ENCODE results near the gene SMC1B. TPM values are rescaled to one million over a fixed set of nuclear protein-coding genes. Genes with fewer than 3 reads are reported as not detected.
"Not testable (repeated sequence)": the region's sequence is repeated elsewhere in the genome, so short reads cannot be mapped to it uniquely, and the experiment has no call there.

Gene SMC1B
- polyA plus RNA-seq, 4 donors: 0.04 to 0.35 TPM; not detected in 2

DNA sequence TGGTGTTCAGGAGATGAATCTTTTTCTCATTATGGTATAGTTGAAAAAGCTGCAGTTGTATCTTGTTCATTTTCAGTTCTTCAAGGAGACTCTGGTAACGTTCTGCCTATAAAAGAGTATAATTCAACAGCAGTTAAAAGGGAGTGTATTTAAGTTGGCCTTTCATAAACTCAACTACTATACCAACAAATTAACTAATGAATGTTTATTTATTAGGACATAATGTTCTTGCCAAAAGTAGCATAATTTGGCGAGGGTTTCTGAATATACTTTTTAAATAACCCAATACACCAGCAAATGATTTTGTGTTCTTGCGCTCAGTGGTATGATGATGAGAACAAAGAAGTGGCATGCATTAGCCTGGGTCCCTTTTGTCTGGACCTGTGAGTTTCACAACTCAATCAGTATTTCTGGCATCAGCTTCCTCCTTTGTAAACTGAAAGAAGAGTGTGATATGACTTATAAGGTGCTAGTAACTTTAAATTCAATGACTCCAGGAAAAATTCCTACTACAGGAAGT lies 10.9 kb downstream of the SMC1B start:
- no peak overlapping the region for H3K4me3 ChIP-seq (ENCODE audit: low read depth in 1 of 3, low read length in 3 of 3)
- H3K27me3 ChIP-seq (ENCODE audit: control insufficient read depth in 3 of 3, insufficient read depth in 3 of 3, low read length in 3 of 3): no peaks in the 10 kb centered on the region
- H3K27ac ChIP-seq (ENCODE audit: low read depth in 1 of 3, low read length in 2 of 3): no peak overlapping the region
- no peaks in the 10 kb centered on the region for H3K36me3 ChIP-seq (ENCODE audit: control insufficient read depth in 3 of 3, insufficient read depth in 2 of 3, low read depth in 1 of 3, low read length in 3 of 3)
- peaks cover 0 to 1% (median 1%) of the 10 kb centered on the region in 3 donors for H3K4me1 ChIP-seq (ENCODE audit: control insufficient read depth in 3 of 3, insufficient read depth in 2 of 3, low read depth in 1 of 3, low read length in 2 of 3)
- no peak for FAIRE-seq
- DNase-seq: no peak
- WGBS, 3 donors: 71 to 74% (median 71%) methylated on average over 3 of the region's 3 CpGs
- peaks cover 0 to 4% of the 10 kb centered on the region in 2 donors for H3K9me3 ChIP-seq (ENCODE audit: control insufficient read depth in 2 of 2, insufficient read depth in 1 of 2, low read depth in 1 of 2, low read length in 1 of 2)

DNA sequence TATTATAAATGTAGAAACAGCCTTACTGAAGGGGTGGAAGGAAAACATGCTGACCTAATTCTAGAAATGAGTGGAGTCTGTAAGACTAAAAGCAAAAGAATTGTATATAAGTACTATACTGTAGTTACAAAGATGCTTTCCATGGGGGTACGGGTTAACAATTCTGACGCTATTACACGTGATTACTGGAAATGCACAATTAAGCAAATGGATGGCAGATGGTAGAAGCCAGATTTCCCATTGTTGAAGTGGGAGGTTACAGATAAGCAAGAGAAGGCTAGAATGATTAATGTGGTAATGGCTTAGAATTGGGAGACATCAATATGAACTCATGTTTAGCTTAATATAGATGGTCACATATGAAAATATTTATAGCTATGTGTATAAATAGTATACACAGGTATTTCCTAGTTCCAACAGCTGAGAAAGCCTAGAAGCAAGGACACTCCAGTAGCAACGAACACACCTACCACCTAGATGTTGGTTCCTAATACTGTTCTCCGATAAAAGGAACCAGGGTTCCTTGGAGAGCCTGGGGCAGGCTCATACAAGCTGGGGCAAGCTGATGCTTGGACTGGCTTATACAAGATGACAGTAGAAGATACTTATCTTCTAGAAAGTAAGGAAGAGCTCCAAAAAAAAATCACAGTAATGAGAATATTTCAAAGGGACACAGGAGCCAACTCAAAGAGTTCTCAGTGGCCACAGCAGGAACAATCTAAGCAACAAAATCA lies 13.5 kb downstream of the SMC1B start:
- Histone ChIP-seq H3K27ac (ENCODE audit: low read depth in 1 of 3, low read length in 2 of 3) (no peak overlapping the region), H3K9me3 (ENCODE audit: control insufficient read depth in 2 of 2, insufficient read depth in 1 of 2, low read depth in 1 of 2, low read length in 1 of 2) (peaks cover 0 to 5% of the 10 kb centered on the region in 2 donors), H3K36me3 (ENCODE audit: control insufficient read depth in 3 of 3, insufficient read depth in 2 of 3, low read depth in 1 of 3, low read length in 3 of 3) (no peaks in the 10 kb centered on the region), H3K4me1 (ENCODE audit: control insufficient read depth in 3 of 3, insufficient read depth in 2 of 3, low read depth in 1 of 3, low read length in 2 of 3) (no peaks in the 10 kb centered on the region), H3K4me3 (ENCODE audit: low read depth in 1 of 3, low read length in 3 of 3) (no peak overlapping the region), H3K27me3 (ENCODE audit: control insufficient read depth in 3 of 3, insufficient read depth in 3 of 3, low read length in 3 of 3) (no peaks in the 10 kb centered on the region)
- DNase-seq (no peak), FAIRE-seq (no peak)
- WGBS, 3 donors: 91 to 93% (median 92%) methylated on average over 5 of the region's 5 CpGs

DNA sequence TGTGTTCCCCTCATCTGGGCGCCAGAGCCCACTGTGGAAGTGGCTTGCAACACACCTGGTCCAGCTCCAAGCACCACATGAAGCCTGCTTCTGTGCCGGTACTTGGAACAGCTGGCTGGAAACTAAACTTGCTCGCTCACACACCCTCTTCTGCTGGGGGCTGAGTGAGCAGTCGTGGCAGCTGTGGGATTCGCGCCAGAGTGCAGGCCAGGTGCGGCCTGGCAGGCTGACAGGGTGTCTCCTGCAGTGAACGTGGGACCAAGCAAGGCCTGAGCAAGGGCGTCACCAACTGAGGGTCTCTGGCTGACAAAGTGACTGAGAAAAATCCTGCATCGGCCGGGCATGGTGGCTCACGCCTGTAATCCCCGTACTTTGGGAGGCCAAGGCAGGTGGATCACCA lies 15.2 kb downstream of the SMC1B start:
- Histone ChIP-seq H3K36me3 (ENCODE audit: control insufficient read depth in 3 of 3, insufficient read depth in 2 of 3, low read depth in 1 of 3, low read length in 3 of 3) (no peaks in the 10 kb centered on the region), H3K27me3 (ENCODE audit: control insufficient read depth in 3 of 3, insufficient read depth in 3 of 3, low read length in 3 of 3) (no peaks in the 10 kb centered on the region), H3K4me3 (ENCODE audit: low read depth in 1 of 3, low read length in 3 of 3) (no peak overlapping the region), H3K27ac (ENCODE audit: low read depth in 1 of 3, low read length in 2 of 3) (no peak overlapping the region), H3K4me1 (ENCODE audit: control insufficient read depth in 3 of 3, insufficient read depth in 2 of 3, low read depth in 1 of 3, low read length in 2 of 3) (no peaks in the 10 kb centered on the region), H3K9me3 (ENCODE audit: control insufficient read depth in 2 of 2, insufficient read depth in 1 of 2, low read depth in 1 of 2, low read length in 1 of 2) (peaks cover 0 to 5% of the 10 kb centered on the region in 2 donors)
- DNase-seq (no peak), FAIRE-seq (no peak)
- WGBS, 3 donors: 77 to 91% (median 84%) methylated on average over 13 of the region's 13 CpGs

DNA sequence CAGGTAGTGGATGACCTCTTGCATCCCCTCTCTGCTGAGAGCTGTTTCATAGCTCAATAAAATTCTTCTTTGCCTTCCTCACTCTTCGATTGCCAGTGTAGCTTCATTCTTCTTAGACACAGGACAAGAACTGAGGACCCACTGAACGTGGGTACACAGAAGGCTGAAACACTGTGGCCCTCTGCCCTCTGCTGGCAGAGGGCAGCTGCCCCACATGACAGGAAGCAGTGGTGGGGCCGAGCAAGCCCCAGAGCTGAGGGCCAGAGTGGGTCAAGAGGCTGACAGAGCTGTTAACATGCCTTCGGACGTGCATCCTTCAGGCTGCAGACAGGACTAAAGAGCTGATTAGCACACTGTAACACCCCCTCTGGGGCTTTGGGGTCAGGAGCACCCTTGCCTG lies 15.6 kb downstream of the SMC1B start:
- FAIRE-seq (no peak), DNase-seq (peak in 1 of 2 donors; percentile 4)
- no peaks in the 10 kb centered on the region for H3K27me3 ChIP-seq (ENCODE audit: control insufficient read depth in 3 of 3, insufficient read depth in 3 of 3, low read length in 3 of 3)
- H3K36me3 ChIP-seq (ENCODE audit: control insufficient read depth in 3 of 3, insufficient read depth in 2 of 3, low read depth in 1 of 3, low read length in 3 of 3): no peaks in the 10 kb centered on the region
- H3K27ac ChIP-seq (ENCODE audit: low read depth in 1 of 3, low read length in 2 of 3): no peak overlapping the region
- WGBS, 3 donors: 77 to 80% (median 77%) methylated on average over 5 of the region's 5 CpGs
- no peak overlapping the region for H3K4me3 ChIP-seq (ENCODE audit: low read depth in 1 of 3, low read length in 3 of 3)
- no peaks in the 10 kb centered on the region for H3K4me1 ChIP-seq (ENCODE audit: control insufficient read depth in 3 of 3, insufficient read depth in 2 of 3, low read depth in 1 of 3, low read length in 2 of 3)
- H3K9me3 ChIP-seq (ENCODE audit: control insufficient read depth in 2 of 2, insufficient read depth in 1 of 2, low read depth in 1 of 2, low read length in 1 of 2): peaks cover 0 to 5% of the 10 kb centered on the region in 2 donors

DNA sequence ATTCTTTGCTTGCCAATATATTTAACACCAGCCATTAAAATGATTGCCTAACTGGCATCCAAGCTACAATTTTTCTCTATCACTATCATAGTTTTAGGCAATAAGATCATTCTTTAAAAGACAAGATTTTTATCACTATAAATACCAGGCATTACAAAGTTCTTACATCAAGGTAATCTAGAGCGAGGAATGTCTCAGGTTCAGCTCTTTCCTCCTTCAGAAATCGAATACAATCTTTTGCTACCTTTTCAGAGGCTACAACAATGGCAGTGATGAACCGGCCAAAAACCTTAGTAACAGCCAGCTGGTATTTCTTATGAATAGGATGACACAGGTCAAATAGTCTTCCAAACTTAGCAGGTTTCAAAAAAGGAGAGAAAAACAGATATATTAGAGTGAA lies 23.9 kb downstream of the SMC1B start:
- Histone ChIP-seq H3K4me3 (ENCODE audit: low read depth in 1 of 3, low read length in 3 of 3) (no peak overlapping the region), H3K27me3 (ENCODE audit: control insufficient read depth in 3 of 3, insufficient read depth in 3 of 3, low read length in 3 of 3) (no peaks in the 10 kb centered on the region), H3K36me3 (ENCODE audit: control insufficient read depth in 3 of 3, insufficient read depth in 2 of 3, low read depth in 1 of 3, low read length in 3 of 3) (no peaks in the 10 kb centered on the region), H3K4me1 (ENCODE audit: control insufficient read depth in 3 of 3, insufficient read depth in 2 of 3, low read depth in 1 of 3, low read length in 2 of 3) (no peaks in the 10 kb centered on the region), H3K27ac (ENCODE audit: low read depth in 1 of 3, low read length in 2 of 3) (no peak overlapping the region), H3K9me3 (ENCODE audit: control insufficient read depth in 2 of 2, insufficient read depth in 1 of 2, low read depth in 1 of 2, low read length in 1 of 2) (no peaks in the 10 kb centered on the region)
- FAIRE-seq (no peak), DNase-seq (no peak)
- 81 to 89% (median 83%) methylated on average over 3 of the region's 3 CpGs for WGBS, 3 donors

DNA sequence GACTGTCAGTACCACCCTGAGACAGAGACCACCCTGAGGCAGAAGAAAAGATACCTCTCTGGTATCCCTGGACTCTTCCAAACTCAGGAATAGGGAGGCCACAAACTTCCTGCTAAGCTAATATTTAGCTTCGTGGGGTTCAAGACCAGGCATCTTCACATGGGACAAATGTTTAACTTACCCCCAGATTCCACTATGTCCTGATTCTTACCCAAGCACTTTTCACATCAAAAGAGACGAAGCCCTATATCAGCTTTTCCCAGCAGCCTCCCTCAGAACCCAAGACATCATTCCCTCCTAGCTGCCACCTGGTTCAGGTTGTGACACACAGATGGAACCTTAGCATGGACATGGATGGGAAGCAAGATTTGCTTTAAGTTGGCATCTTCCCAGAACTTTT lies 32.1 kb downstream of the SMC1B start:
- no peak overlapping the region for H3K4me3 ChIP-seq (ENCODE audit: low read depth in 1 of 3, low read length in 3 of 3)
- H3K9me3 ChIP-seq (ENCODE audit: control insufficient read depth in 2 of 2, insufficient read depth in 1 of 2, low read depth in 1 of 2, low read length in 1 of 2): no peaks in the 10 kb centered on the region
- 78 to 91% (median 88%) methylated on average over 2 of the region's 2 CpGs for WGBS, 3 donors
- DNase-seq: no peak
- no peaks in the 10 kb centered on the region for H3K36me3 ChIP-seq (ENCODE audit: control insufficient read depth in 3 of 3, insufficient read depth in 2 of 3, low read depth in 1 of 3, low read length in 3 of 3)
- H3K27me3 ChIP-seq (ENCODE audit: control insufficient read depth in 3 of 3, insufficient read depth in 3 of 3, low read length in 3 of 3): no peaks in the 10 kb centered on the region
- no peak for FAIRE-seq
- no peak overlapping the region for H3K27ac ChIP-seq (ENCODE audit: low read depth in 1 of 3, low read length in 2 of 3)
- H3K4me1 ChIP-seq (ENCODE audit: control insufficient read depth in 3 of 3, insufficient read depth in 2 of 3, low read depth in 1 of 3, low read length in 2 of 3): no peaks in the 10 kb centered on the region

DNA sequence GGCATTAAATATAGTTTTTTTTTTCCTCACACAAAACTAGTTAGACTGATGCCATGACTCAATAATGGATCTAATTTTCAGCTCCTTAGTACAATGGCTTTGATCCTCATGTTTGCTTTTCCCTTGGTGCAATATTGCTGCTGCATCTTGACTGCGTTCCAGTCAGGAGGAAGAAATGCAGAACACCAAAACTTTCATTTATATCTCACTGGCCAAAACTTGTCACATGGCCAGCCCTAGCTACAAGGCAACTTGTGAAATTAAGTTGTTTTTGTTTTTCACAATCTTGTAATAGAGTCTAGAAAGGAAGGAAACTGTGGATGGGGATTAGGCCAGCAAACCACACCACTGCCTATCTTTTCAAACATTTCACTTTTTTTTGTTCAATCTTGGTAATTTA lies 36.7 kb downstream of the SMC1B start:
- 45 to 76% (median 72%) methylated on average over 1 of the region's 1 CpG for WGBS, 3 donors

DNA sequence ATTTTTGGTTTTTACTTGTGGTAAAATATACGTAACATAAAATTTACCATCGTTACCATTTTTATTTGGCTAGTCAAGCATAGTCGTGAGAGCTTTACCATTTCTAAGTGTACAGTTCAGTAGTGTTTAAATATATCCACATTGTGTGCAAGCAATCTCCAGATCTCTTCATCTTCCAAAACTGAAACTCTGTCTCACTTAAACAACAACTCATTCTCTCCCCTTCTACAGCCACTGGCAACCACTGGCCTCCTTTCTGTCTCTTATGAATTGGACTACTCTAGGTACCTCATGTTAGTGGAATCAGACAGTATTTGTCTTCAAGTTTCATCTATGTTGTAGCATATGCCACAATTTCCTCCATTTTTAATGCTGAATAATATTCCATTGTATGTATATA lies 37.4 kb downstream of the SMC1B start:
- Histone ChIP-seq H3K9me3 (ENCODE audit: control insufficient read depth in 2 of 2, insufficient read depth in 1 of 2, low read depth in 1 of 2, low read length in 1 of 2) (no peaks in the 10 kb centered on the region), H3K36me3 (ENCODE audit: control insufficient read depth in 3 of 3, insufficient read depth in 2 of 3, low read depth in 1 of 3, low read length in 3 of 3) (no peaks in the 10 kb centered on the region), H3K27ac (ENCODE audit: low read depth in 1 of 3, low read length in 2 of 3) (no peak overlapping the region), H3K4me1 (ENCODE audit: control insufficient read depth in 3 of 3, insufficient read depth in 2 of 3, low read depth in 1 of 3, low read length in 2 of 3) (no peaks in the 10 kb centered on the region), H3K27me3 (ENCODE audit: control insufficient read depth in 3 of 3, insufficient read depth in 3 of 3, low read length in 3 of 3) (no peaks in the 10 kb centered on the region), H3K4me3 (ENCODE audit: low read depth in 1 of 3, low read length in 3 of 3) (no peak overlapping the region)
- DNase-seq (no peak), FAIRE-seq (no peak)
- WGBS, 3 donors: 81 to 96% (median 89%) methylated on average over 3 of the region's 3 CpGs

More for the DNA sequence above, 36.7 kb downstream of the SMC1B start:
- H3K4me3 ChIP-seq (ENCODE audit: low read depth in 1 of 3, low read length in 3 of 3): no peak overlapping the region
- no peak for DNase-seq
- no peak for FAIRE-seq
- H3K36me3 ChIP-seq (ENCODE audit: control insufficient read depth in 3 of 3, insufficient read depth in 2 of 3, low read depth in 1 of 3, low read length in 3 of 3): no peaks in the 10 kb centered on the region
- H3K4me1 ChIP-seq (ENCODE audit: control insufficient read depth in 3 of 3, insufficient read depth in 2 of 3, low read depth in 1 of 3, low read length in 2 of 3): no peaks in the 10 kb centered on the region
- H3K9me3 ChIP-seq (ENCODE audit: control insufficient read depth in 2 of 2, insufficient read depth in 1 of 2, low read depth in 1 of 2, low read length in 1 of 2): no peaks in the 10 kb centered on the region
- H3K27ac ChIP-seq (ENCODE audit: low read depth in 1 of 3, low read length in 2 of 3): no peak overlapping the region
- no peaks in the 10 kb centered on the region for H3K27me3 ChIP-seq (ENCODE audit: control insufficient read depth in 3 of 3, insufficient read depth in 3 of 3, low read length in 3 of 3)

DNA sequence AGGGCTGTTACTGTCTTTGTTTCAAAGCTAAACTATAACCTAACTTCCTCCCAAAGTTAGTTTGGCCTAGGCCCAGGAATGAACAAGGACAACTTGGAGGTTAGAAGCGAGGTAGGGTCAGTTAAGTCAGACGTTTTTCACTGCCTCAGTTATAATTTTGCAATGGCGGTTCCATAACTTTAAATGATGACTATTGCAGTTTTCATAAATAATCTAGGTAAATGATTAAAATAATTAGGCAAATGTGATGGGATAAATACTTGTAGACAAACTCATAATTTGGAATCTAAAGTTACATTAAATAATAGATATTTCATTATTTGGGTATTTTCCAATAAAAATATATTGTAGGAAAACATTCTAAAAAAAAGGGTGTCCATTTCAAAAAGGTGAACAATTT lies 39.8 kb downstream of the SMC1B start:
- not testable (repeated sequence) for H3K36me3 ChIP-seq (ENCODE audit: control insufficient read depth in 3 of 3, insufficient read depth in 2 of 3, low read depth in 1 of 3, low read length in 3 of 3); H3K9me3 ChIP-seq (ENCODE audit: control insufficient read depth in 2 of 2, insufficient read depth in 1 of 2, low read depth in 1 of 2, low read length in 1 of 2); DNase-seq; H3K27me3 ChIP-seq (ENCODE audit: control insufficient read depth in 3 of 3, insufficient read depth in 3 of 3, low read length in 3 of 3); H3K27ac ChIP-seq (ENCODE audit: low read depth in 1 of 3, low read length in 2 of 3); H3K4me3 ChIP-seq (ENCODE audit: low read depth in 1 of 3, low read length in 3 of 3); H3K4me1 ChIP-seq (ENCODE audit: control insufficient read depth in 3 of 3, insufficient read depth in 2 of 3, low read depth in 1 of 3, low read length in 2 of 3); FAIRE-seq
- WGBS, 3 donors: 89 to 92% (median 91%) methylated on average over 3 of the region's 3 CpGs

Measured in small intestine (tissue), 7 donors.